Naive thymus-derived CD4-positive, alpha-beta T cell (primary cell): ENCODE data around the gene PICK1. TPM values are rescaled to one million over a fixed set of nuclear protein-coding genes. Genes with fewer than 3 reads are reported as not detected.

Source experiments
- ATAC-seq: fragments of 150-1000 bp; cut with Tn5 transposase; 2 replicates; pipeline ENCODE4 v1.10.0; 2021; ENCODE audit warnings: mild to moderate bottlenecking, moderate library complexity
- CTCF ChIA-PET: fragments of 350-600 bp; sonication (Branson Sonifier 250); formaldehyde crosslinking; loops from one replicate; lab custom pipeline; 2021; ENCODE audit warnings: antibody characterized with exemption; lab: Charles Lee
- POLR2A ChIA-PET: fragments of 350-600 bp; sonication (Branson Sonifier 250); formaldehyde crosslinking; loops from one replicate; lab custom pipeline; 2021; ENCODE audit warnings: antibody characterized with exemption, inconsistent platforms; lab: Charles Lee
- DNase-seq, 9 donors: peaks; one replicate each; pipeline versions ENCODE4 v3.0.0 to v3.0.0-alpha.2; 2020 to 2022; ENCODE audit warnings: mixed read lengths in 1 of 9
- H3K27ac ChIP-seq: one replicate; pipeline ENCODE4 v1.7.0; 2013; ENCODE audit warnings: mild to moderate bottlenecking, low read depth, low read length, moderate library complexity
- H3K27me3 ChIP-seq, 2 donors: one replicate each; pipeline ENCODE4 v1.7.0; 2013; ENCODE audit warnings: low read length in 2 of 2, mild to moderate bottlenecking in 2 of 2, moderate library complexity in 2 of 2; ENCODE audit not compliant: control insufficient read depth in 2 of 2, insufficient read depth in 2 of 2
- H3K36me3 ChIP-seq, 3 experiments: 1 replicate in 2 of 3; 2 replicates in 1 of 3; pipeline ENCODE4 v1.7.0; 2013; ENCODE audit warnings: low read length in 3 of 3, mild to moderate bottlenecking in 3 of 3, moderate library complexity in 1 of 3; ENCODE audit not compliant: insufficient read depth in 3 of 3, control insufficient read depth in 2 of 3
- H3K4me1 ChIP-seq, 2 donors: one replicate each; pipeline ENCODE4 v1.7.0; 2013; ENCODE audit warnings: low read length in 2 of 2, mild to moderate bottlenecking in 2 of 2, moderate library complexity in 1 of 2; ENCODE audit not compliant: control insufficient read depth in 2 of 2, insufficient read depth in 2 of 2
- H3K4me3 ChIP-seq: 2 replicates; pipeline ENCODE4 v1.7.0; 2013; ENCODE audit warnings: mild to moderate bottlenecking, low read length
- H3K9me3 ChIP-seq, 3 experiments: 1 replicate in 2 of 3; 2 replicates in 1 of 3; pipeline ENCODE4 v1.7.0; 2013; ENCODE audit warnings: low read length in 3 of 3; ENCODE audit not compliant: control insufficient read depth in 2 of 3
- H3K27ac Mint-ChIP-seq, 9 donors: one replicate each; pipeline ENCODE4 v1.8.0; 2020 to 2022; ENCODE audit warnings: mixed read lengths in 9 of 9, mild to moderate bottlenecking in 8 of 9, moderate library complexity in 5 of 9, inconsistent platforms in 2 of 9
- H3K27me3 Mint-ChIP-seq, 5 donors: one replicate each; pipeline ENCODE4 v1.8.0; 2021 to 2022; ENCODE audit warnings: mixed read lengths in 5 of 5, mild to moderate bottlenecking in 1 of 5
- H3K36me3 Mint-ChIP-seq, 5 donors: one replicate each; pipeline ENCODE4 v1.8.0; 2020 to 2022; ENCODE audit warnings: mixed read lengths in 5 of 5, mild to moderate bottlenecking in 3 of 5, inconsistent platforms in 1 of 5
- H3K4me1 Mint-ChIP-seq, 7 donors: one replicate each; pipeline ENCODE4 v1.8.0; 2020 to 2022; ENCODE audit warnings: mixed read lengths in 7 of 7, mild to moderate bottlenecking in 3 of 7, inconsistent platforms in 1 of 7
- H3K4me3 Mint-ChIP-seq, 10 donors: one replicate each; pipeline ENCODE4 v1.8.0; 2020 to 2022; ENCODE audit warnings: mild to moderate bottlenecking in 10 of 10, mixed read lengths in 10 of 10, moderate library complexity in 6 of 10, inconsistent platforms in 2 of 10
- H3K9me3 Mint-ChIP-seq, 11 donors: one replicate each; pipeline ENCODE4 v1.8.0; 2020 to 2022; ENCODE audit warnings: mixed read lengths in 11 of 11, mild to moderate bottlenecking in 4 of 11, inconsistent platforms in 1 of 11, moderate library complexity in 1 of 11
- intact Hi-C, 2 donors: fragments of 100-400 bp; cut with micrococcal nuclease; formaldehyde crosslinking; loops; one replicate each; pipeline ENCODE4 v1.15.1; 2023
- polyA plus RNA-seq, 2 donors: library from polyadenylated mRNA; unstranded; fragments of 300-500 nt; fragmentation: Illumina TruSeq; gene quantifications; one replicate each; pipeline ENCODE4 v1.2.3, GENCODE V29; 2021
- total RNA-seq, 6 experiments: library from RNA in 5 of 6; stranded (reverse) in 5 of 6; gene quantifications; 1 replicate in 5 of 6; 2 replicates in 1 of 6; pipeline ENCODE4 v1.2.3 and lab custom pipeline; 2021 to 2026

PICK1 gene
- total and polyA plus RNA-seq, 7 experiments from 2014 or later, result 6.3 to 29.3 (median 25.3) TPM

GRCh38 chr22:38042488-38042790 lies 14.8 kb upstream of the PICK1 start:
- ChIA-PET CTCF (interaction anchor here (1.0 kb wide), 1 partner anchor 10 kb away, joined by 4 read pairs; no protein-coding TSS in a partner anchor), POLR2A (no interaction called here)
- Mint-ChIP-seq H3K4me1 (peaks cover 0 to 6% (median 0%) of the 10 kb centered on the region in 7 donors), H3K27ac (no peak overlapping the region), H3K9me3 (no peaks in the 10 kb centered on the region), H3K36me3 (no peaks in the 10 kb centered on the region), H3K27me3 (peaks cover 0 to 6% (median 0%) of the 10 kb centered on the region in 5 donors), H3K4me3 (no peak overlapping the region)
- no peak overlapping the region for H3K4me3 ChIP-seq
- no peak overlapping the region for H3K27ac ChIP-seq
- no peak for DNase-seq
- no peak for ATAC-seq
- no peaks in the 10 kb centered on the region for H3K36me3 ChIP-seq
- intact Hi-C loops, result no loop called here
- no peaks in the 10 kb centered on the region for H3K4me1 ChIP-seq
- H3K27me3 ChIP-seq, result no peaks in the 10 kb centered on the region
- no peaks in the 10 kb centered on the region for H3K9me3 ChIP-seq

GRCh38 chr22:38043151-38044039 lies 13.8 kb upstream of the PICK1 start:
- no peaks in the 10 kb centered on the region for H3K36me3 ChIP-seq
- H3K4me3 Mint-ChIP-seq, result no peak overlapping the region
- no peak overlapping the region for H3K4me3 ChIP-seq
- peaks cover 0 to 6% (median 0%) of the 10 kb centered on the region in 7 donors for H3K4me1 Mint-ChIP-seq
- H3K36me3 Mint-ChIP-seq, result no peaks in the 10 kb centered on the region
- no peak overlapping the region for H3K27ac Mint-ChIP-seq
- peaks cover 0 to 12% (median 0%) of the 10 kb centered on the region in 5 donors for H3K27me3 Mint-ChIP-seq
- intact Hi-C loops, result no loop called here
- H3K4me1 ChIP-seq, result no peaks in the 10 kb centered on the region
- ChIA-PET CTCF (interaction anchor here (1.0 kb wide), 1 partner anchor 9 kb away, joined by 4 read pairs; no protein-coding TSS in a partner anchor), POLR2A (no interaction called here)
- ATAC-seq (no peak), DNase-seq (no peak)
- H3K9me3 ChIP-seq, result no peaks in the 10 kb centered on the region
- no peaks in the 10 kb centered on the region for H3K27me3 ChIP-seq
- H3K27ac ChIP-seq, result no peak overlapping the region
- no peaks in the 10 kb centered on the region for H3K9me3 Mint-ChIP-seq

- no peak overlapping the region for H3K27ac ChIP-seq
- Mint-ChIP-seq H3K4me3 (no peak overlapping the region), H3K27ac (no peak overlapping the region), H3K36me3 (no peaks in the 10 kb centered on the region), H3K4me1 (peaks cover 0 to 4% (median 0%) of the 10 kb centered on the region in 7 donors), H3K27me3 (peaks cover 0 to 16% (median 8%) of the 10 kb centered on the region in 5 donors), H3K9me3 (no peaks in the 10 kb centered on the region)
- H3K4me3 ChIP-seq, result no peak overlapping the region
- ChIA-PET POLR2A (no interaction called here), CTCF (no interaction called here)
- H3K36me3 ChIP-seq, result no peaks in the 10 kb centered on the region
- no peaks in the 10 kb centered on the region for H3K9me3 ChIP-seq
- ATAC-seq, result no peak
- H3K4me1 ChIP-seq, result no peaks in the 10 kb centered on the region
- intact Hi-C loops, result no loop called here
- H3K27me3 ChIP-seq, result no peaks in the 10 kb centered on the region
- DNase-seq, result no peak
Measured at GRCh38 chr22:38046070-38046748, 11.0 kb upstream of the PICK1 start.

- DNase-seq (no peak), ATAC-seq (no peak)
- peaks cover 0 to 3% of the 10 kb centered on the region in 2 donors for H3K4me1 ChIP-seq
- no peaks in the 10 kb centered on the region for H3K9me3 ChIP-seq
- no peaks in the 10 kb centered on the region for H3K36me3 ChIP-seq
- POLR2A ChIA-PET, result no interaction called here
- Mint-ChIP-seq H3K27me3 (peaks cover 0 to 27% (median 8%) of the 10 kb centered on the region in 5 donors), H3K27ac (no peak overlapping the region), H3K9me3 (no peaks in the 10 kb centered on the region), H3K36me3 (no peaks in the 10 kb centered on the region), H3K4me3 (no peak overlapping the region), H3K4me1 (peaks cover 0 to 7% (median 0%) of the 10 kb centered on the region in 7 donors)
- intact Hi-C loops, result loop anchor here (5.0 to 10.0 kb wide), 2 partner anchors 52 to 655 kb away; partner anchors contain the start of genes GTPBP1 (in 1 of the 2) and JOSD1 (in 1 of the 2)
- CTCF ChIA-PET, result interaction anchor here (0.7 kb wide), 1 partner anchor 165 kb away, joined by 3 read pairs; no protein-coding TSS in a partner anchor
- no peak overlapping the region for H3K27ac ChIP-seq
- no peaks in the 10 kb centered on the region for H3K27me3 ChIP-seq
- H3K4me3 ChIP-seq, result no peak overlapping the region
Measured at GRCh38 chr22:38049812-38050619, 7.2 kb upstream of the PICK1 start.

- intact Hi-C loops, result loop anchor here (5.0 to 10.0 kb wide), 2 partner anchors 52 to 654 kb away; partner anchors contain the start of genes GTPBP1 (in 1 of the 2) and JOSD1 (in 1 of the 2)
- CTCF ChIA-PET, result no interaction called here
Measured at GRCh38 chr22:38050720-38051119, 6.5 kb upstream of the PICK1 start.

GRCh38 chr22:38051261-38051660 lies 5.9 kb upstream of the PICK1 start:
- H3K4me1 Mint-ChIP-seq, result peaks cover 0 to 8% (median 2%) of the 10 kb centered on the region in 7 donors
- intact Hi-C loops, result loop anchor here (5.0 to 10.0 kb wide), 2 partner anchors 51 to 654 kb away; partner anchors contain the start of genes GTPBP1 (in 1 of the 2) and JOSD1 (in 1 of the 2)
- no peaks in the 10 kb centered on the region for H3K36me3 ChIP-seq
- H3K4me1 ChIP-seq, result peaks cover 4% of the 10 kb centered on the region in 2 donors
- H3K27me3 ChIP-seq, result no peaks in the 10 kb centered on the region
- ChIA-PET CTCF (interaction anchor here (0.9 to 4.4 kb wide), 4 partner anchors 8 to 521 kb away, joined by 4 to 22 read pairs (median 12); partner anchors contain the start of gene DMC1), POLR2A (interaction anchor here (1.5 kb wide), 1 partner anchor 519 kb away, joined by 6 read pairs; the partner anchor contains the start of gene DMC1)
- no peak overlapping the region for H3K27ac ChIP-seq
- no peaks in the 10 kb centered on the region for H3K9me3 ChIP-seq
- no peak overlapping the region for H3K27ac Mint-ChIP-seq
- no peaks in the 10 kb centered on the region for H3K9me3 Mint-ChIP-seq
- no peaks in the 10 kb centered on the region for H3K36me3 Mint-ChIP-seq
- DNase-seq (no peak), ATAC-seq (no peak)
- H3K4me3 ChIP-seq, result no peak overlapping the region
- no peak overlapping the region for H3K4me3 Mint-ChIP-seq
- peaks cover 0 to 31% (median 8%) of the 10 kb centered on the region in 5 donors for H3K27me3 Mint-ChIP-seq

More at GRCh38 chr22:38050720-38051119, 6.5 kb upstream of the PICK1 start:
- H3K4me3 Mint-ChIP-seq, result no peak overlapping the region
- peaks cover 0 to 31% (median 8%) of the 10 kb centered on the region in 5 donors for H3K27me3 Mint-ChIP-seq
- Histone ChIP-seq H3K27me3 (no peaks in the 10 kb centered on the region), H3K27ac (no peak overlapping the region), H3K4me3 (no peak overlapping the region), H3K4me1 (peaks cover 0 to 3% of the 10 kb centered on the region in 2 donors), H3K36me3 (no peaks in the 10 kb centered on the region), H3K9me3 (no peaks in the 10 kb centered on the region)
- POLR2A ChIA-PET, result no interaction called here
- H3K36me3 Mint-ChIP-seq, result no peaks in the 10 kb centered on the region
- H3K9me3 Mint-ChIP-seq, result no peaks in the 10 kb centered on the region
- DNase-seq (no peak), ATAC-seq (no peak)
- no peak overlapping the region for H3K27ac Mint-ChIP-seq
- peaks cover 0 to 8% (median 0%) of the 10 kb centered on the region in 7 donors for H3K4me1 Mint-ChIP-seq
